DOHH2 (cell line): ENCODE measurements around the gene ABCB6.

Experiments
- EZH2phosphoT487 ChIP-seq: fragments of 200-600 bp; sonication (generic); IDR thresholded peaks from 2 replicates; pipeline ENCODE4 v1.6.1; 2017; ENCODE audit warnings: borderline replicate concordance, mild to moderate bottlenecking, antibody characterized with exemption, low read length, moderate library complexity, mixed read lengths
- TF ChIP-seq, protein P1 (sequence below): fragments of 200-600 bp; sonication (generic); IDR thresholded peaks from one replicate; pipeline ENCODE4 v1.5.1; 2014; ENCODE audit warnings: antibody characterized with exemption, mild to moderate bottlenecking, low read depth, low read length; ENCODE audit not compliant: poor library complexity, severe bottlenecking

DNA sequence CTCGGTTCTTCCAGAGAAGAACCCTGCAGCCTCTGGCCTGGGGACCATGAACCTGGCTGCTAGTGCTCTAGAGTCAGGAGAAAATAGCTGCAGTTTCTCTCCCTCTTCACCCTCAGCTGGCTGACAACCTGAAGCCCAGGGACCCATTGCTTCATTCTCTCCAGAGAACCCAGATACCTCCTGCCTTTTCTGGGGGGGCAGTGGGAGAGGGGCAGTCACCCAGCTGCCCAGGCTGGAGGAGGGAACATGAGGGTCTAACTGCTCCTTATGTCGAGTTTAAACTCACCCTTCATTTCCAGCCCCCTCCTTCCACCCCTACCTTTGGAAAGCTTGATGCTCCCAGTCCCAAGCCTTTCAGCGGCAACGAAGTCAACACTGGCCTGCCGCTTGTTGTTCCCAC is 19.8 kb downstream of the ABCB6 start:
- TF ChIP-seq, protein P1, sequence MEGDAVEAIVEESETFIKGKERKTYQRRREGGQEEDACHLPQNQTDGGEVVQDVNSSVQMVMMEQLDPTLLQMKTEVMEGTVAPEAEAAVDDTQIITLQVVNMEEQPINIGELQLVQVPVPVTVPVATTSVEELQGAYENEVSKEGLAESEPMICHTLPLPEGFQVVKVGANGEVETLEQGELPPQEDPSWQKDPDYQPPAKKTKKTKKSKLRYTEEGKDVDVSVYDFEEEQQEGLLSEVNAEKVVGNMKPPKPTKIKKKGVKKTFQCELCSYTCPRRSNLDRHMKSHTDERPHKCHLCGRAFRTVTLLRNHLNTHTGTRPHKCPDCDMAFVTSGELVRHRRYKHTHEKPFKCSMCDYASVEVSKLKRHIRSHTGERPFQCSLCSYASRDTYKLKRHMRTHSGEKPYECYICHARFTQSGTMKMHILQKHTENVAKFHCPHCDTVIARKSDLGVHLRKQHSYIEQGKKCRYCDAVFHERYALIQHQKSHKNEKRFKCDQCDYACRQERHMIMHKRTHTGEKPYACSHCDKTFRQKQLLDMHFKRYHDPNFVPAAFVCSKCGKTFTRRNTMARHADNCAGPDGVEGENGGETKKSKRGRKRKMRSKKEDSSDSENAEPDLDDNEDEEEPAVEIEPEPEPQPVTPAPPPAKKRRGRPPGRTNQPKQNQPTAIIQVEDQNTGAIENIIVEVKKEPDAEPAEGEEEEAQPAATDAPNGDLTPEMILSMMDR: no peak
- no peak for TF ChIP-seq EZH2phosphoT487
